Measurements from ENCODE around the gene MICAL3. TPM values are rescaled to one million over a fixed set of nuclear protein-coding genes. Genes with fewer than 3 reads are reported as not detected.
A peak's percentile ranks its signal among the peaks of the same experiment; 100 is the strongest.

The MICAL3 gene
- polyA plus RNA-seq, 3 donors from 2014 or later: 1.1 to 2.3 TPM; not detected in 1

- no peak overlapping the region for H3K4me3 Mint-ChIP-seq
- no peak overlapping the region for H3K27ac Mint-ChIP-seq
- no peaks in the 10 kb centered on the region for H3K9me3 Mint-ChIP-seq
- DNase-seq: no peak
- H3K36me3 Mint-ChIP-seq: peaks cover 0 to 4% (median 0%) of the 10 kb centered on the region in 3 donors
- H3K27me3 Mint-ChIP-seq (ENCODE audit: low read depth in 3 of 3): no peaks in the 10 kb centered on the region
- no peaks in the 10 kb centered on the region for H3K4me1 Mint-ChIP-seq
Observed at GRCh38 chr22:17806437-17806836, 217.9 kb downstream of the MICAL3 start.

GRCh38 chr22:17804331-17805080 is 219.9 kb downstream of the MICAL3 start:
- H3K9me3 Mint-ChIP-seq: no peaks in the 10 kb centered on the region
- no peak overlapping the region for H3K4me3 Mint-ChIP-seq
- H3K36me3 Mint-ChIP-seq: peaks cover 0 to 4% (median 0%) of the 10 kb centered on the region in 3 donors
- no peak overlapping the region for H3K27ac Mint-ChIP-seq
- no peak for DNase-seq
- no peaks in the 10 kb centered on the region for H3K27me3 Mint-ChIP-seq (ENCODE audit: low read depth in 3 of 3)
- H3K4me1 Mint-ChIP-seq: no peaks in the 10 kb centered on the region

GRCh38 chr22:17803609-17804270 is 220.6 kb downstream of the MICAL3 start:
- DNase-seq: no peak
- Mint-ChIP-seq H3K27ac (no peak overlapping the region), H3K4me3 (no peak overlapping the region), H3K9me3 (no peaks in the 10 kb centered on the region), H3K4me1 (no peaks in the 10 kb centered on the region), H3K27me3 (ENCODE audit: low read depth in 3 of 3) (no peaks in the 10 kb centered on the region), H3K36me3 (peaks cover 0 to 4% (median 0%) of the 10 kb centered on the region in 3 donors)

- Mint-ChIP-seq H3K36me3 (peaks cover 0 to 4% (median 0%) of the 10 kb centered on the region in 3 donors), H3K4me3 (no peak overlapping the region), H3K27me3 (ENCODE audit: low read depth in 3 of 3) (no peaks in the 10 kb centered on the region), H3K9me3 (no peaks in the 10 kb centered on the region), H3K27ac (peak overlapping the region in 1 of 6 donors; percentile 36), H3K4me1 (no peaks in the 10 kb centered on the region)
- DNase-seq: no peak
Observed at GRCh38 chr22:17802822-17803221, 221.5 kb downstream of the MICAL3 start.

GRCh38 chr22:17802411-17802810 is 221.9 kb downstream of the MICAL3 start:
- no peak for DNase-seq
- peaks cover 0 to under 1% (median 0%) of the 10 kb centered on the region in 3 donors for H3K36me3 Mint-ChIP-seq
- H3K27me3 Mint-ChIP-seq (ENCODE audit: low read depth in 3 of 3): no peaks in the 10 kb centered on the region
- H3K27ac Mint-ChIP-seq: peak overlapping the region in 1 of 6 donors; percentile 36
- no peaks in the 10 kb centered on the region for H3K4me1 Mint-ChIP-seq
- no peak overlapping the region for H3K4me3 Mint-ChIP-seq
- H3K9me3 Mint-ChIP-seq: no peaks in the 10 kb centered on the region

- no peaks in the 10 kb centered on the region for H3K4me1 Mint-ChIP-seq
- peaks cover 0 to 5% (median 0%) of the 10 kb centered on the region in 3 donors for H3K36me3 Mint-ChIP-seq
- DNase-seq: no peak
- peaks cover 0 to 3% (median 1%) of the 10 kb centered on the region in 3 donors for H3K27me3 Mint-ChIP-seq (ENCODE audit: low read depth in 3 of 3)
- H3K9me3 Mint-ChIP-seq: no peaks in the 10 kb centered on the region
- no peak overlapping the region for H3K4me3 Mint-ChIP-seq
- no peak overlapping the region for H3K27ac Mint-ChIP-seq
Observed at GRCh38 chr22:17797721-17798559, 226.4 kb downstream of the MICAL3 start.

GRCh38 chr22:17796695-17797094 is 227.7 kb downstream of the MICAL3 start:
- Mint-ChIP-seq H3K4me3 (no peak overlapping the region), H3K27ac (no peak overlapping the region), H3K36me3 (peaks cover 0 to 5% (median 0%) of the 10 kb centered on the region in 3 donors), H3K9me3 (no peaks in the 10 kb centered on the region), H3K4me1 (no peaks in the 10 kb centered on the region), H3K27me3 (ENCODE audit: low read depth in 3 of 3) (peaks cover 0 to 3% (median 1%) of the 10 kb centered on the region in 3 donors)
- DNase-seq: no peak

- no peak for DNase-seq
- Mint-ChIP-seq H3K9me3 (no peaks in the 10 kb centered on the region), H3K4me3 (no peak overlapping the region), H3K4me1 (no peaks in the 10 kb centered on the region), H3K27me3 (ENCODE audit: low read depth in 3 of 3) (peaks cover 1 to 3% (median 2%) of the 10 kb centered on the region in 3 donors), H3K27ac (no peak overlapping the region), H3K36me3 (peaks cover 0 to 5% (median 0%) of the 10 kb centered on the region in 3 donors)
Observed at GRCh38 chr22:17795661-17796548, 228.5 kb downstream of the MICAL3 start.

- DNase-seq: no peak
- Mint-ChIP-seq H3K27me3 (ENCODE audit: low read depth in 3 of 3) (peaks cover 1 to 3% (median 2%) of the 10 kb centered on the region in 3 donors), H3K27ac (peak overlapping the region in 1 of 6 donors; percentile 81), H3K36me3 (peaks cover 0 to 5% (median 0%) of the 10 kb centered on the region in 3 donors), H3K9me3 (no peaks in the 10 kb centered on the region), H3K4me3 (no peak overlapping the region), H3K4me1 (no peaks in the 10 kb centered on the region)
Observed at GRCh38 chr22:17794726-17795542, 229.4 kb downstream of the MICAL3 start.

- Mint-ChIP-seq H3K4me1 (peaks cover 0 to 1% of the 10 kb centered on the region in 2 donors), H3K36me3 (peaks cover 0 to 5% (median 0%) of the 10 kb centered on the region in 3 donors), H3K27me3 (ENCODE audit: low read depth in 3 of 3) (peaks cover 1 to 3% (median 2%) of the 10 kb centered on the region in 3 donors), H3K4me3 (no peak overlapping the region), H3K9me3 (no peaks in the 10 kb centered on the region), H3K27ac (peak overlapping the region in 1 of 6 donors; percentile 45)
- DNase-seq: no peak
Observed at GRCh38 chr22:17792854-17793434, 231.4 kb downstream of the MICAL3 start.

GRCh38 chr22:17792299-17792698 is 232.1 kb downstream of the MICAL3 start:
- Mint-ChIP-seq H3K4me1 (peaks cover 0 to 5% of the 10 kb centered on the region in 2 donors), H3K27ac (no peak overlapping the region), H3K36me3 (peaks cover 0 to 5% (median 0%) of the 10 kb centered on the region in 3 donors), H3K9me3 (no peaks in the 10 kb centered on the region), H3K27me3 (ENCODE audit: low read depth in 3 of 3) (peaks cover 1 to 3% (median 2%) of the 10 kb centered on the region in 3 donors), H3K4me3 (no peak overlapping the region)
- DNase-seq: no peak

- Mint-ChIP-seq H3K4me3 (no peak overlapping the region), H3K36me3 (peaks cover 0 to 5% (median 0%) of the 10 kb centered on the region in 3 donors), H3K27me3 (ENCODE audit: low read depth in 3 of 3) (peaks cover 0 to 2% (median 1%) of the 10 kb centered on the region in 3 donors), H3K9me3 (no peaks in the 10 kb centered on the region), H3K27ac (no peak overlapping the region), H3K4me1 (peaks cover 0 to 15% of the 10 kb centered on the region in 2 donors)
- DNase-seq: no peak
Observed at GRCh38 chr22:17791196-17791595, 233.2 kb downstream of the MICAL3 start.
